HL-60 (cell line): ENCODE results near the gene PLCL2.
A peak's percentile ranks its signal among the peaks of the same experiment; 100 is the strongest.

ENCODE experiments used
- CTCF ChIP-seq: IDR thresholded peaks from one replicate; pipeline ENCODE4 v1.5.1; 2011; ENCODE audit warnings: low read length, control low read depth, inconsistent platforms; ENCODE audit not compliant: insufficient read depth
- GABPA ChIP-seq: IDR thresholded peaks from 2 replicates; pipeline ENCODE4 v1.6.1; 2012; ENCODE audit warnings: low read depth
- POLR2AphosphoS5 ChIP-seq: IDR thresholded peaks from 2 replicates; pipeline ENCODE4 v1.6.1; 2012; ENCODE audit warnings: low read depth
- REST ChIP-seq: IDR thresholded peaks from 2 replicates; pipeline ENCODE4 v1.6.1; 2012; ENCODE audit warnings: low read depth; ENCODE audit not compliant: insufficient replicate concordance
- SPI1 ChIP-seq: IDR thresholded peaks from 2 replicates; pipeline ENCODE4 v1.6.1; 2012; ENCODE audit warnings: low read depth, mild to moderate bottlenecking, borderline replicate concordance

- TF ChIP-seq CTCF = no peak
- TF ChIP-seq POLR2AphosphoS5 = peak; percentile 79
- no peak for TF ChIP-seq REST
- TF ChIP-seq SPI1 = no peak
- no peak for TF ChIP-seq GABPA
Observed at GRCh38 chr3:16866571-16866970, 18.2 kb upstream of the PLCL2 start.
